GM18909 (cell line): Measurements from ENCODE around the gene DRAXIN.
"Not testable (repeated sequence)": the region's sequence is repeated elsewhere in the genome, so short reads cannot be mapped to it uniquely, and the experiment has no call there.

Source experiments
- ATAC-seq: cut with Tn5 transposase; IDR thresholded peaks from one replicate; pipeline ENCODE4 v1.9.1; 2021; ENCODE audit warnings: mild to moderate bottlenecking; ENCODE audit not compliant: unreplicated experiment, poor library complexity

Gene DRAXIN, protein sequence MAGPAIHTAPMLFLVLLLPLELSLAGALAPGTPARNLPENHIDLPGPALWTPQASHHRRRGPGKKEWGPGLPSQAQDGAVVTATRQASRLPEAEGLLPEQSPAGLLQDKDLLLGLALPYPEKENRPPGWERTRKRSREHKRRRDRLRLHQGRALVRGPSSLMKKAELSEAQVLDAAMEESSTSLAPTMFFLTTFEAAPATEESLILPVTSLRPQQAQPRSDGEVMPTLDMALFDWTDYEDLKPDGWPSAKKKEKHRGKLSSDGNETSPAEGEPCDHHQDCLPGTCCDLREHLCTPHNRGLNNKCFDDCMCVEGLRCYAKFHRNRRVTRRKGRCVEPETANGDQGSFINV

DNA sequence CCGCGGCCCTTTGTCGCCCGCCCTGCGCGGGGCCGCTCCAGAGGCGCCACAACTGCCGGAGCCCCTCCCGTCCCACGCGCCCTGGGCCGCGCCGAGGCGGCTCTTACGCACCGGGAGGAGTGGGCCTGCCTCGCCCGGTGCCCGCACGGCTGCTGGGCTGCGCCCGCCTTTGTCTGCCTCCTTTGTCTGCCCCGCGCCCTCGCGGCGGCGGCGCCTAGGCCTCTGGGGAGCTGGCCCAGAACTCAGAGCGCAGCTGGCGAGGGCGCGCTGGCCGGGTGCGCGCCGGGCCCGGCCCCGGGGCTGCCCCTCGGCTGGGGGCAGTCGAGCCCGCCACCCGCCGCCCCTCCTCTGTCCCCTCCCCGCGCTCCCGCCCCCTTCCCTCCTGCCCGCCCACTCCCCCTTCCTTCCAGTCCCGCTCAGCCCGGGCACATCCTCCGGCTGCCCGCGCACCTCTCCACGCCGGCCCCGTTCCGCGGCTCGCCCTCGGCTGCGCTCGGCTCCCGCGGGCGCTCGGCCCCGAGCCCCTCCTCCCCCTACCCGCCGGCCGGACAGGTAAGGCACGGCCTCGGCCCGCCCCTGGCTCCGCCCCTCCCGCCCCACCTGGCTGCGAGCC, at the start of gene DRAXIN:
Gene DRAXIN, plus strand, starts transcription at position 409 of the 613 bp plus-strand sequence. CDS start 14,549 bp downstream, outside the sequence.
- ATAC-seq: no peak

DNA sequence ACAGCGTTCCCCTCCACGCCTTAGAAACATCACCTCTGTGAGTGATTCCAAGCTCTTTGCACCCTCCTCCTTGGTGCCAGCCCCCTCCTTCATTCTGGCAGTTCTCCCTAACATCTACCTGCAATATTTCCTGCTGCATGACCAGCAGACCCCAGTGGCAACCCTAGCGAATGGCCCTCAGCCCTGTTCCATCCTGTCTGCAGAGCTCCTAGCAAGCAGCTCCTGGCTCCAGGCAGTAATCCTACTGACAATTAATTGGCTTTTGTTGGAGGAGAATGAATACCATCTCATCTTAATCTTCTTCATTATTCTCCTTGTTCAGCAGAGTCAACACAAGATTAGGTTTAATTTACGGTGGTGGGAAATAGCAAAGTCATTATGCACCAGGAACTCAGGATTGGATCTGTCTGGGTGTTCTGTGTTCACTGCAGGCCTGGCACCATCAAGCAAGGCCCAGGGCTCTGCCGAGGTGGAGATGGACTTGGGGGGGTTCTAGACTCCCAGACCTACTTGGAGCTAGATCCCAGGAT, 49.7 kb upstream of the DRAXIN start:
- ATAC-seq: no peak

DNA sequence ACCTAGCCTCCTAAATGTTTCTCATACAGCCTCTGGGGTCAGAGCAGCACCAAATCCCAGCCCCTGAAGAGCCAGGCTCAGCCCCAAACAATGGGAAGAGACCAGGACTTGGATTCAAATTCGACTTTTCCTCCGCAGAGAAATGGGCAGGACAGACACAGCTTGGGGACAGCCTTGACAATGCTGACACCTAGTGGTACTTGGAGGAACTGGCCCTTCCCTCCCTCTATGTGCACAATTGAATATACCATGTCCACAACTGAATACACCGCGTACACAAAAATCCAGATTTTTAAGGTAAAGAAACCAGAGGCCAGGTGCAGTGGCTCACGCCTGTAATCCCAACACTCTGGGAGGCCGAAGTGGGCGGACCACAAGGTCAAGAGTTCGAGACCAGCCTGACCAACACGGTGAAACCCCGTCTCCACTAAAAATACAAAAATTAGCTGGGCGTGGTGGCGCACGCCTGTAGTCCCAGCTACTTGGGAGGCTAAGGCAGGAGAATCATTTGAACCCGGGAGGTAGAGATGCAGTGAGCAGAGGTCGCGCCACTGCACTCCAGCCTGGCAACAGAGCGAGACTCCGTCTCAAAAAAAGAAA, 49.0 kb upstream of the DRAXIN start:
- ATAC-seq: not testable (repeated sequence)

DNA sequence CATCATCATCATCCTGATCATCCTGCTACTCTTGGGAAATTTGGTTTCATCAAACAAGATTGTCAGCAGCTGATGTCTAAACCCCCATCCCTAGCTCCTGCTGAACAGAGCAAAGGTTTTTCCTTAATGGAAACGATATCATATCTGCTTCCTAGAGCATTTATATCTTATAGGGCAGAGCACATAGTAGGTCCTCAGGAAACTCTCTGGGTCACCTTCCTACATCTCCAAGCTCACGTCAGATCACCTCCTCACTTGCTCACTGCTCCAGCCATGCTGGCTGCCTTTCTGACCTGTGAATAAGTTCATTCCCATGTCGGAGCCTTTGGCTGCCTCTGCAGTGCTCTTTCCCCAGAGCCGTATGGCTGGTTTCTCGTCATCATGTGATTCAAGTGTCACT, 47.7 kb upstream of the DRAXIN start:
- no peak for ATAC-seq

DNA sequence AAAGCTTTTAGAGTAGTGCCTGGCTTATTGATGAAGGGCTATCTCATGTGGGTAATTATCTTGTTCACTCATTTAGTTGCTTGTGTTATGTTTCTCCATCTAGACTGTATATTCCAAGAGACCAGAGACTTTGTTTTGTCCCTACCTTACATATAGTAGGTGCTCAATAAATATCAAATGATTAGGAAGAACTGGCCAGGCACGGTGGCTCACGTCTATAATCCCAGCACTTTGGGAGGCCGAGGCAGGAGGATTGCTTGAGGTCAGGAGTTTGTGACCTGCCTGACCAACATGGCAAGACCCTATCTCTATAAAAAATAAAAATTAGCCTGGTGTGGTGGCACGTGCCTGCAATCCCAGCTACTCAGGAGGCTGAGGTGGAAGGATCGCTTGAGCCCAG, 46.2 kb upstream of the DRAXIN start:
- no peak for ATAC-seq

DNA sequence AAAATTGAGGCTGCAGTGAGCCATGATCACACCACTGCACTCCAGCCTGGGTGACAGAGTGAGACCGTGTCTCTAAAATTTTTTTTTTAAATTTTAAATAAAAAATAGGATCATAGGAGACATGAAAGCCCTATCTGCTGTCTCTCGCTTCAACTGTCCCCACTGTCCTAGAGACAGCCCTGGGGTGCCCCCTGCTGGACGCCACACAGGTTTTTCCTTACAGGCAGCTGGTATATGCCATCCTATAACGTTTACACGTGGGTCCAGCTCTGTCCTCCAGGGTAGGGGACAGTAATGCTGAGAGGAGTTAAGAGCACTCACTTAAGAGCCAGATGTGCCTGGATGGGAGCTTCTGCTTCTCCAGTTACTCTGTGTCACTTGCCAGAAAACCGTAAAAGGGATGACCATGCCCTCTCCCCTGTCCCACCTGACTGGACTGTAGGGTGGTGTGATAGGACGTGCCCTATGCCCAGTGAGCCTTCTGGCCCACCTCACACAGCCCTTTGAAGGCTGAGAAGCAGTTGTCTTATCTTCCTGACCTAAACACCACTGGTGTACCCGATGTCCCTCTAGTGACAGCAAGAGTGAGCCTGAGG, 45.7 kb upstream of the DRAXIN start:
- ATAC-seq: no peak

DNA sequence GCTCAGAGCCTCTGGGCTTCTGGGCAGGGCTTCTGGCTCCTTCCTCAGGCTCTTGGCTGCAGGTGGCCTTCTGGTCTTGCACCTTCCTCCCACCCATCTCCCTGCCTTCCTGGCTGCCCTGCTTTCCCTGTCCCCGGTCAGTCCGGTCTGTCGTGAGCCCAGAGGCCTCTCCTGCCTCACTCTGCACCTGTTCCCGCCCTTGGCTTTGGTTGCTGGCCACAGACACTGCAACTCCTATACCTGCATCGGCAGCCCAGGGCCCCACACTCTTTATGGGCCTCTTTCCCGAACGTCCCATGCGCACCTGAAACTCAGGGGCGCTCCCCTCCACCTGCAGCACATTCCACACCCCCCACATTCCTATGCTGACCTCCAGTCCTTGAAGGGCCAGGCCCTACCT, 45.2 kb upstream of the DRAXIN start:
- ATAC-seq: no peak

DNA sequence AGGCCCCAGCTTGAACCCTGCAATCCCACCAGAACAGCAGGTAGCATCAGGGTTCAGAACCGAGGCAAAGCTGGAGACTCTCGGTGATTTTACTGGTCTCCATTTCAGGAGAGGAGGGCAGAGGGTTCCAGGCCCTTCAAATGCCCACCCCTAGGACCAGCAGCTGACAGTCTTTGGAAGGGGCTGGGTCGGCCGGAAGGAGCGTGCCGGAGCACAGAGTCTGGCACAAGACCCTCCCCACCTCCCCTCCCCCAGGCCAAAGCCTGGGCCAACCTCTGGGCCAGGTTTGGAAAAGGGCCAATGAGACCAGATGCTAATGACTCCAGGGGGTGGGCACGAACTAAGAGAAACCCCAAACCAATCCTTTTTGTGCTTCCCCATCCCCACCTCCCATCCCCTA, 44.2 kb upstream of the DRAXIN start:
- ATAC-seq: no peak

DNA sequence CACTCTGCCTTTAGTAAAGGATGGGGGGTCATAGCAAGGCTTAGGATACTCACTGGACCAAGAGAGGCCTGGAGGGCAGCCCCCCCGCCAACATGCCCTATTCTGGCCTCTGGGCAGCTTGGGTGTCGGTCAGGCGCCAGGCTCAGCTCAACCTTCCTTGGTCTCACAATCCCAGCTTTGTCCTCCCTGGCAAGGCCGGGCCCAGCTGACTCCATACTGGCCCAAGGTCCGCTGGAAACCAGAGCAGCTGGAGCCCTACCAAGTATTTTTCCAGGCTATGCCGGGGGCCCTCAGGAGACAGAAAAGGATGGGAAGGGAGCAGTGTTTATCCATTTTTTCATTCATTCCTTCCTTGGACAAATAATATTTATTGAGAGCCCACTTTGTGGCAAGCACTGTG, 43.5 kb upstream of the DRAXIN start:
- ATAC-seq: no peak

DNA sequence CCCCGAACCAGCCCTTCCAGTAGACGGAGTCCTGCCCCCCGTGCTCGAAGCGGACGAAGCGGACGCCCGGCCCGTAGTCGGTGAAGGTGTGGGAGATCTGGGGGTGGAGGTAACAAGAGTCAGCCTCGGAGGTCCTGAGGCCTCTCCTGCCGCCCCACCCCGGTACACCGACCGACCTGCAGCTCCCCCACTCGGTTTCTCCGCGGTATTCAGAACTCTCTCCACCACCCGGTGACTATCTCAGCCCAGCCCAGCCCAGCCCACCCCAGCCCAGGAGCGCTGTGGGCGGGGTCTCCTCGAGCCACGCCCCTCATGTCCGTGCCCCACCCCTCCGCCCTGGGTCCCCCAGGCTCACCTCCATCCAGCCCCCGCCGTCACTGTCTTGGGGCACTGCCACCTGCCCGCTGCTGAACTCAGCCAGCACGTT, 42.8 kb upstream of the DRAXIN start:
- ATAC-seq: no peak

DNA sequence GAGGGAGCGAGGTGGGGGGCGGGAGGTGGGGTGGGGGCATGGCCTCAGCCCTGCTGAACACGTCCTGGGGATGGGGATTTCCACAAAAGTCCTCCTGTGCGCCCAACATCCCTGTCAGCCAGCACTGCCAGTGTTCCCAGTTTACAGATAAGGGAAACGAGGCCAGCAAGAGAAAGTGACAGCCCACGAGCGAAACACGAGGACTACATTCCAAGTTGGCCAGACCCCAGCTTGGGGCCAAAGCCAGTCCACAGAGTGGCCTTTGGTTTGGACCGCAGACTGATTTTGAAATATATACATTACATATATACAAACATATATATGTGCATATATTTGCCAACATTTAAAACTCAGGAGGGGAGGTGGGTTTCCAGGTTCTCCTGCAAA, 42.3 kb upstream of the DRAXIN start:
- ATAC-seq: no peak

DNA sequence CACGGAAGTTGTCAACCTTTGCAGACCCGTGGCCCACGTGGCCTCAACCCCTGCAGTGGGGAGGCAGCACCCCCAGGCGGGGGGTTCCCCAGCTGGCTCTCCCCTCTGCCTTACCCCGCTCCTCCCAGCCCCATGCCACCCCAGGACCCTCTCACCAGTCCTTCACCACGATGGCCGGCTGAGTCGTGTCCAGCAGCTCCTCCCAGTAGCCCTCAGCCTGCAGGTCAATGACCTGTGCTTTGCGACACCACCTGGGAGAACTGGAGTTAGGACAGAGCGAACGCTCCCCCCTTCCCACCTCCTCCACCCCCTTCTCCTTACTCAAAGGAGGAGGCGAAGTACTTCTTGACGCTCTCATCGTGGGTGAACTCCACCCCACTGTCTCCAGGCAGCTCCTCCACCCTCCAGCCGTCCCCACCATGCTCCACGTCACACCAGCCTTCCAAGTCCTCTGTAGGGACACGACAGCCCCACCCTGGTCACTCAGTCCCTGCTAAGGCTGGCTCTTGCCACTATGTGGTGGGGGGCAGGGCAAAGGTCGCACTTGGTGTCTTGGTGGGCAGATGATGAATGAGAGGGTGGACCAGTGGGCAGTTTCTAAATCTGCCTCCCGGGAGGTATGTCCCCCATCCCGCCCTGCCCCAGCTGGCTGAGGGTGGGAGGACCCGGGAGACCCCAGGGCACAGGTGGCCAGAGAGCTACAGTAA, 41.7 kb upstream of the DRAXIN start:
- ATAC-seq: no peak

DNA sequence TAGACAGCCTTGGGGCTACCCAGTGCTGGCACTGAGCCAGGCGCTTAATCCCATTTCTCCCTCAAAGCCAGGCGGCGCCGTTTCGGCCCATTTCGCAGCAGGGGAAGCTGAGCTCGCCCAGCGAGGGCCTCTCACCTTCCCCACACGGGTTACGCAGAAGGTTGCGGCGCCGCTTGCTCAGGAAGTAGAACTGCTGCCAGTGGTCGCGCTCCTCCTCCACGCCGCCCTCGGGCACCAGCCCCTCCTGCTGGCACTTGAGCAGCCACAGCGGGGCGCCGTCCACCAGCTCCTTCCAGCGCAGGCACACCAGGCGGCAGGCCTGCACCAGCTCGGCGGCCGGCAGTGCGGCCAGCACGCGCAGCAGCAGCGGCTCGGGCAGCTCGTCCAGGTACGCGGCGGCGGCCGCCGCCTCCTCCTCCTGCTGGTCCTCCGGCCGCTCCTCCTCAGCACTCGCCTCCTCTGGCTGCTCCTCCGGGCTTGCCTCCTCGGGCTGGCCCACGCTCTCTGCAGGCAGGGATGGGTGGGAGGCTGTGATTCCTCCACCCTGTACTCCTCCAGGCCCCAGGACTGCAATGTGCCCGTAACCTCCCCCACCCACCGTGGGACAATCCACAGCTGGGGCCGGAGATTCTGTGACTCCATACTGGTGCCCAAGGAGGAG, 41.0 kb upstream of the DRAXIN start:
- no peak for ATAC-seq

DNA sequence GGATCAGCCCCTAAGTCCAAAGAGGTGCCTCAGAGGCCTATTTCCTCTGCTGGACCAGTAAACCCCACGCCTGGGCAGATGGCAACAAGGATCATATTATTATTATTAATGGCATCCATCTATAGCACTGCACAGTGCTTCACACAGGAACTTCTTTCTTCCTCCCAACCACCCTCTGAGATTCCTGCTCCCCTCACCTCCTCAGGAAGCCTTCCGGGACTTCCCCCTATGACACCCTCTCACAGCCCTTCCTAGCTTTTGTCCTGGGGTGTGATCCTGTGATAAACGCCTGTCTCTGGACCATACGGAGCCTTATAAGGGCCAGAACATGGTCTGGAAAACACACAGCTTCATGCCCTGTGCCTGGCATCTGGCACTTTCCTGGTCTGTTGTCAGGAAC, 40.5 kb upstream of the DRAXIN start:
- ATAC-seq: no peak

DNA sequence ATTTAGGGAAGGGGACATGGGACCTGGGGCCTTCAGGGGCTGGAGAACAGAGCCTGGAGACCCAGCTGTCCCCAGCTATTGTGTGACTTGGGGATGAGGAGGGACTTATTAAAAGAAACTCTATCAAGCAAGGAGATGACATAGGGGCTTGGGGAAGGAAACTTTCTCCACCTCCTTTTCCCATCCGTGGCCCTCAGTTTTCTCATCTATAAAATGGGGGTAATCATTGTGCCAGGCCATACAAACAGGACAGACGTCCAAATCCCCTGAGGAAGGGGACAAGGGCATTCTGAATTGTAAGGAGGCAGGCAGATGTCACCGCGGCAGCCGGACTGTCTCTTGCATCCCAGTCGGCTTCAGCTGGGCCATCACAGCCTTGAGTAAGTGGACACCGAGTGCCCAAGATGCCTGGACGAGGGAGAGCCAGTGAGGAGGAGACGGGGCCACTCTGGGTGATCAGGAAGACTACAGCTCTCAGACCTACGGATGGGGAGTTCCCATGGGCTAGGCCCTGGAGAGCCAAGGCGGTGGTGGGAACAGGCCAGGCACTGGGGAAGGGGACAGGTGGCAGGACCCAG, 39.2 kb upstream of the DRAXIN start:
- no peak for ATAC-seq

DNA sequence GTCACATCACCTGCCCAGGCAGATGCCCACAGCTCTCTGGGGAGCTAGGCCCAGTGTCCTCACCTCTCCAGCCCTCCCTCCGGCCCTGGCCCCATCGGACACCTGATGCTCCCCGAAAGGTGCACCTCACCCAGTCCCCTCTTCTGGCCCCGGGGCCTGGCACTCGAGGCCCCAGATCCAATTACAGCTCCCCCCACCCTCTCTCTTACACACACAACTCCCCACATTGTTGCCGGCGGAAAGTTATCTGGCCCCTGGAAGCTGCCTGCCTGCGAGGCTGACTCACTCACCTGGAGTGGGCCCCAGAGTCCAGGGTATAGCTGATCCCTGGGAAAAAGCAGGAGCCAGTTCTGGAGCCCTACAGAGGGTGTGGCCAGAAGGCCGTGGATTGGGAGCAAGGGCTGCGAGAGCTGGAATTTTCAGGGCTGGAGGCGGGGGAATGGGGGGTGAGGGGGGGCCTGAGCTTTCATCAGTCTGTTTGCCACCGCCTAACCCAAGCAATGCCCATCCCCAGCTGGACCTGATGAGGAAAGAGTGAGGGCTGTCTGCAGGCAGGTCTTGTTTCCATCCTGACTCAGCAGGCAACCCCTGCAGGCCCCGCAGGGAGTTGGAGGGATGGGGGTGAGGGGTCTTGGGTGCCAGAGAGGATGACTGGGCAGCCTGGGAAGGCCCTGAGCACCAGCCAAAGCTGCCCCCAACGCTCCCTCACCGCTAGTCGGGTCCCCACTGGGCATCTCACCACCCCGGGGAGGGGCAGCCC, 38.2 kb upstream of the DRAXIN start:
- ATAC-seq: no peak

DNA sequence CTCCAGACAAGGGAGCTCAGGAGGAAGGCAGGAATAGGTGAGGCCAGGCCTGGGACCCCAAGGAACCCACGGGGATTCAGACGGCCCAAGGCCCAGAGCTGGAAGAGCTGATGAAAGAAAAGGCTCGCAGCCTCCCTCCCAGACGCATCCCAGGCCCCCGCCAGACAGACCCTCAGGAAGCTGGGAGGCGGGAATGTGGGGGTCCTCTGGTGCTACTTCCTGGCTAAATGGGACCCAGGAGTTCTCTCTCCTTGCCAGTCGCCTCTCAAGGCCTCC, 37.7 kb upstream of the DRAXIN start:
- no peak for ATAC-seq

DNA sequence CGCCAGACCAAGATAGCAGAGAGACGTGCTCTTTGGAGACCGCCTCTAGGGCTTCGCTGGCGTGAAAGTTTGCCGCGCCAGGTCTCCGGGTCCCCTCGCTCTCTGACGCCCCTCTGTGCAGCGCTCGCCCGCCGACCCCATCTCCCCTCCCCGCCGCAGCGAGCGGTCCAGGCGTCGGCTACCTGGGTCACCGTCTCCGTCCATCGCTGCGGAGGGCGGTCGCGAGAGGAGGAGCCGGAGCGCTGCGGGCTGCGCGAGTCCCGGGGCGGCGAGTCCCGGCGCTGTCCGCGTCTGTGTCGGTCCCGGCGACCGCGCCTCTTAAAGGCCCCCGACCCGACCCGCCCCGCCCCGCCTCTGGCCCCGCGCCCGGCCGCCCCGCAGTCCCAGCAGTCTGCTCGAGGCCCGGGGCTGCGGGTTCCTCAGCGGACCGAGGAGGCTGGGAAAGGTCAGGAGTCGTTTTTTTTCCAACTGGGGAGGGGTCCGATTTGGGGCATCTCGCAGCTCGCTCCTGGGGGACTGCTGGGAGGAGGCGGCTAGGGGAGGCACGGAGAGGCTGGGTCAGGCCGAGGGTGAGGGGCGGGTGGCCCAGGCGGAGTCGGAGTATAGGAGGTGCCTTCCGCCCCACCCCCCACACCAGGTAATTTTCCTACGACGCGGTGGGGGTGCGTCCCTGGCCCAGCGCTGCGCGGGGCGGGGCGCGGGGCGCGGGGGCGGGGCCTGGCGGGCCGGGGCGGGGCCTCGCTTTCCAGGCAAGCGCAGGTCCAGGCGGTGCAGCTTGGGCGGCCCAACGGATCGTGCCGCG, 37.2 kb upstream of the DRAXIN start, which contains the start of the genes FBXO2 and FBXO44:
Gene FBXO2, minus strand, starts transcription at position 293 of the 802 bp plus-strand sequence. Its CDS starts 89 bp downstream, at position 204.
Gene FBXO44, plus strand, starts transcription at position 741 of the 802 bp plus-strand sequence. CDS start 959 bp downstream, outside the sequence.
- peak; percentile 44 for ATAC-seq
